NAMALWA (cell line): ENCODE results near the gene TMEM97.

Source experiments
- DNase-seq: peaks from one replicate; pipeline ENCODE4 v3.0.0-alpha.2; 2015; ENCODE audit warnings: low spot score

TMEM97 gene

GRCh38 chr17:28317099-28317965 lies 1.7 kb upstream of the TMEM97 start:
- no peak for DNase-seq

- no peak for DNase-seq
Measured at GRCh38 chr17:28317966-28318758, 838 bp upstream of the TMEM97 start.

DNA sequence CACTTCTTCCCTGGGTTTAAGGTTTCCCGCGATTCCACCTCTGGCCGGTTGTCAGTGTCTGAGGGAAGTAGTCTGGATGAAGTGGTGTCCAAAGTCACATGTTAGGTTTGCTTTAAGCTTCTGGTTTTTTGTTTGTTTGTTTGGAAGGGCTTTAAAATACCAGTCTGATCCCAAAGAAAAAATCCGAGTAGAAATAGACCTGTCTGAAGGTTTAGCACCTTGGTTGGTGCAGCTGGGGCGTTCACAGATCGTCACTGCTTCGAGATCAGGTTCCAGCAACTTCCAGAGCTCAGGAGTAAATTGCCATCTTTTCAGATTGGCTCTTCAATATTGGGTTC lies 567 bp downstream of the TMEM97 start:
- no peak for DNase-seq

DNA sequence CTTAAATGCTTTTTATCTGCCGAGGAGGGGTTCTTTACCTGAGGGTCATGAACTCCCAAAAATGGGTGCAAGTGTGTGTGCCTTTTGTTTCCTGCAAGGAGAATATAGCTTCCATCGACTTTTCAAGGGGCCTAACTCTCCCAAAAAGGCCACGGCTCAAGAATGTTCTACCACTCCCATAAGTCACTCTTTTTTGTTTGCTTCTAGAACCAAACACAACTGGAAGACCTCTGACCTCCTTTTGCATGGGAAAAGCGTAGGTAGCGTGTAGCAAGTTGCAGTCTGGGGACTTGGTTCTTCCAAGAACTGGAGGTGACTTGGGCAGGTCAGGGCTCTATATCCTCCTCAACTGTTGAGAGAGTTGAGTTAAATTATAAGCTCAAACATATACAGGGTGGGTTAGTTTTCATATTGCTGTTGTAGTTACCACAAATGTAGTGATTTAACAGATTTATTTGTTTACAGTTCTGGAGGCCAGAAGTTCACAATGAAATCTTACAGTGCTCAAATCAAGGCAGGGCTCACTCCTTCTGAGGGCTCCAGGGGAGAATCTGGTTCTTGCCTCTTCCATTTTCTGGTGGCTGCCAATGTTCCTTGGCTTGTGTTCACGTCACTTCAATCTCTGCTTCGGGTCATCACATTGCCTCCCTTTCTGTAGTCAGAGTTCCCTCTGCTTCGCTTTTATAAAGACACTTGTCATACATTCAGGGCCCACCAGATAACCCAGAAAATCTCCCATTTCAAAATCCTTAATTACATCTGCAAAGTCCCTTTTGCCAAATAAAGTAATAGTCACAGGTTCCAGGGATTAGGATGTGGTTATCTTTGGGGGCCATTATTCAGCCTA lies 1.4 kb downstream of the TMEM97 start:
- no peak for DNase-seq

GRCh38 chr17:28324267-28324745 lies 5.3 kb downstream of the TMEM97 start:
- DNase-seq: no peak

- no peak for DNase-seq
Measured at GRCh38 chr17:28324781-28325180, 5.8 kb downstream of the TMEM97 start.

GRCh38 chr17:28325211-28325610 lies 6.2 kb downstream of the TMEM97 start:
- DNase-seq: no peak

GRCh38 chr17:28326114-28326513 lies 7.1 kb downstream of the TMEM97 start:
- DNase-seq: no peak

DNA sequence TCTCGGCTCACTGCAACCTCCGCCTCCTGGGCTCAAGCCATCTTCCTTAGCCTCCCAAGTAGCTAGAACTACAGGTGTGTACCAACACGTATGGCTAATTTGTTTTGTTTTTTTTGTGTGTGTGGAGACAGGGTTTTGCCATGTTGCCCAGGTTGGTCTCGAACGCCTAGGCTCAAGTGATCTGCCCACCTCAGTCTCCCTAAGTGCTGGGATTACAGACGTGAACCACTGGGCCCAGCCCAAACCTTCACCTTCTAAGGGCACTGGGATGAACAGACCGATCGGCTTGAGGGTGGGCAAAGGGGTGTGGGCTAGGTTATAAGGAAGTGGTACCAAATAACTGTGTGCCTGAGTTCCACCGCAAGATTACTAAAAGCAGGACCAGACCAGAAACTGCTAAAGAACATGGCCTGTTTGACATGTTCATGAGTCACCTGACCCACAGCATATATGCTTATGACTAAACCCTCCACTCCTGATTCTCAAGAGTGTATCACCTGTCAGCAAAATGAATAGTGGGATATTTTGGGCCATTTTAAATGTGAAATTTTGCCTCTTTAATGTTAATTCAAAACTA lies 8.1 kb downstream of the TMEM97 start:
- no peak for DNase-seq

GRCh38 chr17:28327709-28328108 lies 8.7 kb downstream of the TMEM97 start:
- DNase-seq: no peak

GRCh38 chr17:28328325-28328724 lies 9.3 kb downstream of the TMEM97 start:
- DNase-seq: no peak

DNA sequence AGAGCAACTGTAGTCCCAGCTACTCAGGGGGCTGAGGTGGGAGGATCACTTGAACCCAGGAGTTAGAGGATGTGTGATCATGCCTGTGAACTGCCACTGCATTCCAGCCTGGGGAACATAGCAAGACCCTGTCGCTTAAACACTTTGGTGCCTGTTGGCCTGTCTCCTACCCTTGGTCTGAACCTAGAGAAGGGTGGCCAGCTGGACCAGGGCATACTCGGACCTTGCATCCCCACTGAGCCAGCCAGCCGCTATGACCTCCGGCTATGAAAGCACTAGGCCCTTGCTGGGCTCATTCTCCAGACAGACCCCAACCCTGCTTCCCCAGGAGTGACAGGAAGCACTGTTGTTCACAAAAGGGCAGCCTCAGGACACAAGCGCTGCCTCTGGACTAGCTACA lies 11.7 kb downstream of the TMEM97 start:
- DNase-seq: no peak

- no peak for DNase-seq
Measured at GRCh38 chr17:28331891-28332420, 13.0 kb downstream of the TMEM97 start.

- no peak for DNase-seq
Measured at GRCh38 chr17:28333083-28333746, 14.2 kb downstream of the TMEM97 start.

DNA sequence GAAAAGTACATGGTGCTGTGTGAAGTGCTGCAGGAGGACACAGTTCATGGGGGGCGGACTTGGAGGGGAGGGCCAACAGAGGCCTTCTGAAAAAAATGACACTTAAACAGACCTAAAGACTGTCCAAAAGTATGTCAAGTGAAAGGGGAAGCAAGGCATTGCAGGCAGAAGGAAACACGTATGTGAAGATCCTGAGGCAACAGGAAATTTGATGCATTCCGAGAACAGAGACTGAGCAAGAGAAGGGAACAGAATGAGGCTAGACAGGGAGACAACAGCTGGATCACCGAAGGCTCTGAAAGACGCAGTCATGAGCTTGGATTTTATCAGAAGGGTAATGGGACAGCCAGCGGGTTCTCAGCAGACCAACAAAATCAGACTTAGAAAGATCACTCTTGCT lies 15.2 kb downstream of the TMEM97 start:
- DNase-seq: peak; percentile 42

DNA sequence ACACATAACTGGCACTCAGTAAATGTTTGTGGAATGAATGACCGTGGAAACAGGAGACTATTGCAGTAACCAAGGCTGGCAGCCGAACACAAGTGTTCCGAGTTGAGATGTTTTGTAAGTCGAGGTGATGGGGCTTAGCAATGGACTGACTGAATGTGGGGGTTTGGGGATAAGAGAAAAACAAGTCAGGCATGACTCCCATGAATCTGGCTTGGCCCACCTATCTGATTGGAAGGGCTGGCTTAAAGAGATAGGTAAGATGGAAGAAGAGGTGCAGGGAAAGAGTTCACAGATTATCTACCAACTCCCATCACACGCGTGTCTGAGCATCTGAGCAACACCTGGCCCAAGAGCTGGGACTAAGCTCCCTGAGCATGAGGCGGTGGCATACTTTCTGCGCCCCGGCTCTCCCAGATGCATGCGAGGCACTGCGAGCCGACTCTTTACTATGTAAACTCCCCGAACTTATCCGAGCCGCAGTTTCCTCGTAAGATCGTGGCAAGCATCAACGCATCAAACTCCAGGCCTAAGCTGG lies 15.7 kb downstream of the TMEM97 start:
- no peak for DNase-seq

DNA sequence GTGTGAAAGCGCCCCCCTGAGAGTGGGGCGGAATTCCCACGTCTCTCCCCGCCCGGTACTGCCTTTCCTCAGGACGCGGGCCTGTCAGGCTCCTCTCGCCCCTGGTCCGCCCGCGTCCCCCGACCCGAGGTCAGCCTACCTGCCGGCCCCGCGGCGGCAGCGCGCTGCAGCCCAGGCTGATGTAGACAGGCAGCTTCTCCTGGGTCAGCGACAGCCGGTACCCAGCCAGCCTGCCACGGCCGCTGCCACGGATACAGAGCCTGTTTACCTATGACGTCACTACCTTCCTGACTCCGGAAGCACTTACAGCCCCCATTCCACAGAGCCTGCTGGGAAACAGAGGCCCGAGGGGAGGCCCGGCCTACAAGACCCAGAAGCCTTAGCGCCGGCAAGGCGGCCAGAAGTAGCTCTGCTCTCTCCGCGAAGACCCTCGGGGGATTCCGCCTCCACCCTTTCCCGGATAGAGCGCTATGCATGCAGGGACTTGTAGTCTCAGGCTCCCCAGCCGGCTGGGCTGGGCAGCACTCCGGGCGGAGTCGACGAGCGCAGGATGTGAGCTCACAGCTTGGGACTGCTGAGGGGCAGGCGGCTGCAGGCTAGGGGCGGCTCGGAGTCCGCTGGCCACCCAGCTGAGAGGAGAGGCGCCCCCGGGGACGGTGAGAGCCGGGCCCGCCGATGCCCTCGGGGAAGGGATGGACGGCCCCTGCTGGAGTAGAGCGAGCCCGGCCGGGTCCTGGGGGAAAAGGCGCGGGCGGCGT lies 16.4 kb downstream of the TMEM97 start, which contains the start of the genes IFT20 and TNFAIP1:
Gene IFT20, minus strand, starts transcription at position 272 of the 758 bp plus-strand sequence. CDS start 3,487 bp downstream, outside the sequence.
Gene TNFAIP1, plus strand, starts transcription at position 561 of the 758 bp plus-strand sequence. CDS start 3,761 bp downstream, outside the sequence.
- peak; percentile 100 for DNase-seq

DNA sequence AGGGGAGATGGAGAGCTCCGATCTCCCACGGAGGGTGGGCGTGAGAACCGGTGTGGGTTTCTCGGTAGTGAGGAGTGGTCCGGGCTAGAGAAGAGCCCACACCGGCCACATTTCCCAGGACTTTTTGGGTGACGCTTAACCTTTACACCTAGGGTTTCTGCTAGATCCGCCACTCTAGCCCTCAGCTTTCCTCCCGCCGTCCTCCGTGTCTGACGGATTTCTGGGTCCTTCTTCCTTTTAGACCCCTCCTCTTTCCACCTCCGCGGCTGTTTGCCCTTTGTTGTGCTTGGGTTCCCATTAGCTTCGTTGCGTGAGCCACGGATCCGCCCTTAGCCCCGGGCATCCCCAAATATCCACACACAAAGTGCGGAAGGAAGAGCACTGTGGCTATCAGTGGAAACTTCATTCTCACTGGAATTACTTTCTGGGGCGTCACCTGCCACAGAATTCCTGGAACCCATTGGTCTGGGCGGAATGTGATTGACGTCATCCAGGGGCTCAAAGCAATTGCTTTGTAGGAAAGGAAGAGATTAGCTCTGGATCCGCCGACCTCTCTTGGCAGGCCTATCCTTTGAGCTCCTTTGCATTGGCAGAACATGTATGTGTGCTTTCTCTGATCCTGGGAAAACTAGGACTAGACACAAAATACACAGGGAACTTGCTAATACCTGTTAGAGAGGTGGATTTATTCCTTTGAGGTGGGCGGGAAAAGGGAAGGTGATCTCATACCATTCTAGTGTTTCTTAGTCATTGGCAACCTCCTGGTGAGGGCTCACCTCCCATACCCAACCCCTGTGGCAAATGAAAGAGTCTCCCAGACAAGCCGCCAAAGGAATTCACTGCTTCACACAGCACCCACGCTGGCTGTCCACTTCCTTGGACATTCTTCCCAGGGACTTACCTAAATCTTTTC lies 17.2 kb downstream of the TMEM97 start:
- peak; percentile 43 for DNase-seq
